GM12878 (cell line): ENCODE results near the gene HRH3. TPM values are rescaled to one million over a fixed set of nuclear protein-coding genes. Genes with fewer than 3 reads are reported as not detected.

Source experiments
- BHLHE40 ChIP-seq, 2 experiments: fragments of 450-650 bp in 1 of 2; IDR thresholded peaks; 2 replicates each; pipeline ENCODE4 v1.6.1; 2011 to 2017; ENCODE audit warnings: low read depth in 2 of 2, borderline replicate concordance in 1 of 2, improper control_type of control experiment in 1 of 2, low read length in 1 of 2, mild to moderate bottlenecking in 1 of 2
- ETV6 ChIP-seq, 2 experiments: fragments of 450-650 bp in 1 of 2; IDR thresholded peaks in 1 of 2; conservative IDR thresholded peaks in 1 of 2; 2 replicates each; pipeline ENCODE4 v1.6.1; 2014; ENCODE audit warnings: antibody characterized with exemption in 1 of 2, borderline replicate concordance in 1 of 2, low read depth in 1 of 2, mild to moderate bottlenecking in 1 of 2, moderate library complexity in 1 of 2
- HDAC6 ChIP-seq: fragments of 200-600 bp; sonication (generic); IDR thresholded peaks from one replicate; pipeline ENCODE4 v1.8.0; 2017; ENCODE audit warnings: antibody characterized with exemption; ENCODE audit not compliant: unreplicated experiment
- KLF5 ChIP-seq: fragments of 450-650 bp; IDR thresholded peaks from 2 replicates; pipeline ENCODE4 v1.6.1; 2014; ENCODE audit warnings: mild to moderate bottlenecking; ENCODE audit not compliant: partially characterized antibody
- LARP7 ChIP-seq: fragments of 450-650 bp; IDR thresholded peaks from 2 replicates; pipeline ENCODE4 v1.6.1; 2017; ENCODE audit warnings: mild to moderate bottlenecking
- MTA3 ChIP-seq: IDR thresholded peaks from 2 replicates; pipeline ENCODE4 v1.6.1; 2012; ENCODE audit warnings: low read length, inconsistent platforms, borderline replicate concordance
- MYC ChIP-seq: IDR thresholded peaks from 2 replicates; pipeline ENCODE4 v1.6.1; 2011; ENCODE audit warnings: mild to moderate bottlenecking, low read length, moderate library complexity, inconsistent platforms; ENCODE audit not compliant: insufficient read depth, insufficient replicate concordance, insufficient read length, severe bottlenecking
- NFYA ChIP-seq: IDR thresholded peaks from 2 replicates; pipeline ENCODE4 v1.6.1; 2011; ENCODE audit warnings: low read depth, mild to moderate bottlenecking, low read length, improper control_type of control experiment, borderline replicate concordance
- NR2C2 ChIP-seq: IDR thresholded peaks from 2 replicates; pipeline ENCODE4 v1.6.1; 2011; ENCODE audit warnings: borderline replicate concordance, low read depth; ENCODE audit not compliant: control insufficient read depth, insufficient read length
- POLR2A ChIP-seq: IDR thresholded peaks from 2 replicates; pipeline ENCODE4 v1.6.1; 2011; ENCODE audit warnings: low read depth, mild to moderate bottlenecking, low read length
- POLR2AphosphoS5 ChIP-seq: IDR thresholded peaks from 2 replicates; pipeline ENCODE4 v1.6.1; 2011; ENCODE audit warnings: mild to moderate bottlenecking, low read length, inconsistent platforms
- RAD51 ChIP-seq: fragments of 450-650 bp; IDR thresholded peaks from 2 replicates; pipeline ENCODE4 v1.6.1; 2016; ENCODE audit warnings: moderate library complexity, mild to moderate bottlenecking, inconsistent platforms
- RBBP5 ChIP-seq: fragments of 200-600 bp; sonication (generic); conservative IDR thresholded peaks from 2 replicates; pipeline ENCODE4 v1.6.1; 2016
- RCOR1 ChIP-seq: conservative IDR thresholded peaks from 2 replicates; pipeline ENCODE4 v1.6.1; 2012; ENCODE audit warnings: low read depth, low read length, improper control_type of control experiment
- SIN3A ChIP-seq: IDR thresholded peaks from 2 replicates; pipeline ENCODE4 v1.6.1; 2012; ENCODE audit warnings: low read depth, low read length, improper control_type of control experiment
- SRF ChIP-seq, 2 experiments: IDR thresholded peaks; 2 replicates each; pipeline ENCODE4 v1.6.1; 2011; ENCODE audit warnings: low read depth in 2 of 2, low read length in 2 of 2, mild to moderate bottlenecking in 1 of 2, moderate library complexity in 1 of 2
- STAT1 ChIP-seq: fragments of 450-650 bp; conservative IDR thresholded peaks from 2 replicates; pipeline ENCODE4 v1.6.1; 2014; ENCODE audit warnings: antibody characterized with exemption, mild to moderate bottlenecking
- STAT3 ChIP-seq: IDR thresholded peaks from 2 replicates; pipeline ENCODE4 v1.6.1; 2011; ENCODE audit warnings: low read depth, low read length, improper control_type of control experiment
- TBL1XR1 ChIP-seq: IDR thresholded peaks from 2 replicates; pipeline ENCODE4 v1.6.1; 2012; ENCODE audit warnings: low read depth, low read length, improper control_type of control experiment
- ZNF592 ChIP-seq: fragments of 450-650 bp; IDR thresholded peaks from 2 replicates; pipeline ENCODE4 v1.6.1; 2017; ENCODE audit warnings: mild to moderate bottlenecking, moderate library complexity
- polyA plus RNA-seq, 11 experiments: library from polyadenylated mRNA; depleted of rRNA in 4 of 11; unstranded in 6 of 11; stranded (reverse) in 5 of 11; fragments of >200 nt; fragmentation: Nextera tagmentation in 4 of 11; fragmentation: Illumina TruSeq in 1 of 11; extraction: Ambion mirVana in 4 of 11; extraction: Trizol in 1 of 11; gene quantifications; 1 replicate in 1 of 11; 2 replicates in 10 of 11; pipeline versions ENCODE4 v1.2.1 to v1.2.3, GENCODE V29; 2011 to 2016; ENCODE audit warnings: inconsistent platforms in 2 of 11, missing spikeins in 2 of 11, low read depth in 1 of 11
- total RNA-seq, 4 experiments: library from RNA; depleted of rRNA in 3 of 4; stranded (reverse); fragments of >200 nt in 3 of 4; fragmentation: Illumina TruSeq in 1 of 4; extraction: Trizol in 1 of 4; gene quantifications; 2 replicates each; pipeline versions ENCODE4 v1.2.1 to v1.2.3, GENCODE V29; 2013 to 2021
- TF ChIP-seq, protein P1 (sequence below): IDR thresholded peaks from 2 replicates; pipeline ENCODE4 v1.6.1; 2011; ENCODE audit warnings: low read depth, mild to moderate bottlenecking, low read length, moderate library complexity, borderline replicate concordance; ENCODE audit errors: extremely low read depth
- TF ChIP-seq, protein P2 (sequence below): fragments of 450-650 bp; formaldehyde crosslinking; IDR thresholded peaks from 2 replicates; pipeline ENCODE4 v1.4.0; 2020; ENCODE audit warnings: mild to moderate bottlenecking, moderate library complexity

HRH3 gene
- total and polyA plus RNA-seq, 10 of the 15 experiments (the other 5 are each of a cell fraction or from before 2014, with no cell fraction given): not detected

- no peak for TF ChIP-seq ZNF592
- peak; percentile 87 for TF ChIP-seq RAD51
- TF ChIP-seq STAT1: peak; percentile 80; the same call in 1 of the 2 replicates
- TF ChIP-seq, protein P1, sequence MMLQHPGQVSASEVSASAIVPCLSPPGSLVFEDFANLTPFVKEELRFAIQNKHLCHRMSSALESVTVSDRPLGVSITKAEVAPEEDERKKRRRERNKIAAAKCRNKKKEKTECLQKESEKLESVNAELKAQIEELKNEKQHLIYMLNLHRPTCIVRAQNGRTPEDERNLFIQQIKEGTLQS: no peak
- TF ChIP-seq STAT3: no peak
- TF ChIP-seq LARP7: peak; percentile 22; the same call in 1 of the 2 replicates
- TF ChIP-seq NR2C2: no peak
- TF ChIP-seq BHLHE40 (IDR thresholded peaks at IDR 0.05; ENCODE audit: borderline replicate concordance in 1 of 2, low read depth in 2 of 2, low read length in 1 of 2): peak in 1 of 2 experiments; percentile 72; a peak in 2 of 4 replicates
- no peak for TF ChIP-seq MYC
- no peak for TF ChIP-seq RBBP5
- no peak for TF ChIP-seq POLR2AphosphoS5
- no peak for TF ChIP-seq NFYA
- TF ChIP-seq SRF (IDR thresholded peaks at IDR 0.05; ENCODE audit: low read depth in 2 of 2, low read length in 2 of 2): peak; percentile 57 to 79; a peak in 1 of 4 replicates
- no peak for TF ChIP-seq TBL1XR1
- no peak for TF ChIP-seq RCOR1
- no peak for TF ChIP-seq HDAC6
- TF ChIP-seq SIN3A: peak; percentile 77; the same call in 1 of the 2 replicates
- peak; percentile 67 for TF ChIP-seq POLR2A
- TF ChIP-seq MTA3: no peak
- no peak for TF ChIP-seq ETV6 (conservative IDR thresholded peaks at IDR 0.05 in 1 of 2, IDR thresholded peaks at IDR 0.05 in 1 of 2; ENCODE audit: borderline replicate concordance in 1 of 2, low read depth in 1 of 2)
- TF ChIP-seq, protein P2, sequence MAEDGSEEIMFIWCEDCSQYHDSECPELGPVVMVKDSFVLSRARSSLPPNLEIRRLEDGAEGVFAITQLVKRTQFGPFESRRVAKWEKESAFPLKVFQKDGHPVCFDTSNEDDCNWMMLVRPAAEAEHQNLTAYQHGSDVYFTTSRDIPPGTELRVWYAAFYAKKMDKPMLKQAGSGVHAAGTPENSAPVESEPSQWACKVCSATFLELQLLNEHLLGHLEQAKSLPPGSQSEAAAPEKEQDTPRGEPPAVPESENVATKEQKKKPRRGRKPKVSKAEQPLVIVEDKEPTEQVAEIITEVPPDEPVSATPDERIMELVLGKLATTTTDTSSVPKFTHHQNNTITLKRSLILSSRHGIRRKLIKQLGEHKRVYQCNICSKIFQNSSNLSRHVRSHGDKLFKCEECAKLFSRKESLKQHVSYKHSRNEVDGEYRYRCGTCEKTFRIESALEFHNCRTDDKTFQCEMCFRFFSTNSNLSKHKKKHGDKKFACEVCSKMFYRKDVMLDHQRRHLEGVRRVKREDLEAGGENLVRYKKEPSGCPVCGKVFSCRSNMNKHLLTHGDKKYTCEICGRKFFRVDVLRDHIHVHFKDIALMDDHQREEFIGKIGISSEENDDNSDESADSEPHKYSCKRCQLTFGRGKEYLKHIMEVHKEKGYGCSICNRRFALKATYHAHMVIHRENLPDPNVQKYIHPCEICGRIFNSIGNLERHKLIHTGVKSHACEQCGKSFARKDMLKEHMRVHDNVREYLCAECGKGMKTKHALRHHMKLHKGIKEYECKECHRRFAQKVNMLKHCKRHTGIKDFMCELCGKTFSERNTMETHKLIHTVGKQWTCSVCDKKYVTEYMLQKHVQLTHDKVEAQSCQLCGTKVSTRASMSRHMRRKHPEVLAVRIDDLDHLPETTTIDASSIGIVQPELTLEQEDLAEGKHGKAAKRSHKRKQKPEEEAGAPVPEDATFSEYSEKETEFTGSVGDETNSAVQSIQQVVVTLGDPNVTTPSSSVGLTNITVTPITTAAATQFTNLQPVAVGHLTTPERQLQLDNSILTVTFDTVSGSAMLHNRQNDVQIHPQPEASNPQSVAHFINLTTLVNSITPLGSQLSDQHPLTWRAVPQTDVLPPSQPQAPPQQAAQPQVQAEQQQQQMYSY (CRISPR knock-in tag): no peak
- peak; percentile 90 for TF ChIP-seq KLF5
These were observed 17.9 kb upstream of the HRH3 start, which contains the start of gene OSBPL2 (continued) for GRCh38 chr20:62237801-62238568.
